Dermis microvascular lymphatic vessel endothelial cell (primary cell): ENCODE data around the gene PLA2G1B. TPM values are rescaled to one million over a fixed set of nuclear protein-coding genes. Genes with fewer than 3 reads are reported as not detected.
A peak's percentile ranks its signal among the peaks of the same experiment; 100 is the strongest.
"Not testable (repeated sequence)": the region's sequence is repeated elsewhere in the genome, so short reads cannot be mapped to it uniquely, and the experiment has no call there.

ENCODE experiments used
- DNase-seq, 2 donors: peaks; one replicate each; pipeline versions ENCODE4 v3.0.0 to v3.0.0-alpha.2; 2010; ENCODE audit warnings: low read depth in 2 of 2
- total RNA-seq: library from RNA; depleted of rRNA; stranded (reverse); fragments of >200 nt; gene quantifications from 2 replicates; pipeline ENCODE4 v1.2.1, GENCODE V29; 2014

Gene PLA2G1B
- total RNA-seq, 1 donor from 2014 or later: not detected

DNA sequence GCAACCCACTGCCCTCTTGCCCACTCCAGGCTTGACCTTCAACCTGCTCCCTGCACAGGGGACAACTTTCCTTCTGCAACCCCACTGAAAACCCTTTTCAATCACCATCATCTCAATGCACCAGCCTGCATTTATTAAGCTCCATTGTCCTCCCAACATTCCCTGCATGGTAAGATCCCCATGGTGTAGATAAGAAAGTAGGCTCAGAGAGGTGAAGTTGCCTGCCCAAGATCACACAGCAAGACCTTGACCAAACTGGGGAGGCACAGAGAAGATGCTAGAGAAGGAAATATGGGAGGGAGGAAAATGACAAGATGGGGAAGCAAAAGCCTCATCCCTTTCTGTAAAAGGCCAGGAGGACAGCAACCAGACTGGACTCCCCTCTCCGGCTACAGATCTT lies 31.5 kb upstream of the PLA2G1B start:
- no peak for DNase-seq

GRCh38 chr12:120358412-120359100 lies 31.0 kb upstream of the PLA2G1B start:
- DNase-seq: no peak

DNA sequence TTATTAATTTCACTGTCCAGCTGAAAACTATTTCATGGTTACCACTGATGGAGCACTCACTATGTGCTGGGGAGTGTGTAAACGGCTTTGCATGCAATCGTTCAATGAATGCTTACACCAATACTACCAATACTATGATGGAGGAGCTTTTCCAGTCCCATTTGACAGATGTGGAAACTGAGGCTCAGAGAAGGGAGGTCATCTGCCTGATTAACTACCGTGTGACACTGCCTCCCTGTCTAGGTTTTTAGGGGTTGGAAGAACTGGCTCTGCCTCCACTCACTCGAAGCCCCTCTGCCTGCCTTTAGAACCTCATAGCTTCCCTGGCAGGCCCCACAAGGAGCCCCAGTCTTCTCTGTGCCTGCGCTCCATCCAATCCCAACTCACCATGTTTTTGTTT lies 29.5 kb upstream of the PLA2G1B start:
- no peak for DNase-seq

GRCh38 chr12:120356567-120357030 lies 29.0 kb upstream of the PLA2G1B start:
- DNase-seq: peak; percentile 57 to 76

- no peak for DNase-seq
These were observed 26.2 kb upstream of the PLA2G1B start for GRCh38 chr12:120353556-120354317.

DNA sequence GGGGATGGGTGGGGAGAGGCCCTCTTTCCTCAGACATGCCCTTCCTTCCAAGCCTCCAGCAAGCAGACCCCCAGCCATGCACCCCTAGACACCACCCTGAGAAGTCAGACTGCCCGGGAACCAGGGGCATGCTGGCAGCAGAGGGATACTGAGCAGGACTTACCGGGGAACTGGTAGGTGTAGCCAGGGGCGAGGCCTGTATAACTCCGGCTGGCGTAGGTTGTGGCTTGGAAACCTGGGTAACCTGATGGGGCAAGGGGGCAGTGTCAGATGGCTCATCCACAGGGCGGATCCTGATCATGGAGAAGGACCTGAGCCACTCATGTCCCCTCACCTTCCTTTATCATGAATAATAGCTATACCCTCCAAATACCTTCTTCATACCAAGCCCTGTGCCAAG lies 25.6 kb upstream of the PLA2G1B start:
- no peak for DNase-seq

GRCh38 chr12:120352117-120352516 lies 24.5 kb upstream of the PLA2G1B start:
- DNase-seq: no peak

- peak in 1 of 2 donors; percentile 16 for DNase-seq
These were observed 23.2 kb upstream of the PLA2G1B start for GRCh38 chr12:120350576-120351350.

- DNase-seq: no peak
These were observed 20.2 kb upstream of the PLA2G1B start for GRCh38 chr12:120347766-120348165.

DNA sequence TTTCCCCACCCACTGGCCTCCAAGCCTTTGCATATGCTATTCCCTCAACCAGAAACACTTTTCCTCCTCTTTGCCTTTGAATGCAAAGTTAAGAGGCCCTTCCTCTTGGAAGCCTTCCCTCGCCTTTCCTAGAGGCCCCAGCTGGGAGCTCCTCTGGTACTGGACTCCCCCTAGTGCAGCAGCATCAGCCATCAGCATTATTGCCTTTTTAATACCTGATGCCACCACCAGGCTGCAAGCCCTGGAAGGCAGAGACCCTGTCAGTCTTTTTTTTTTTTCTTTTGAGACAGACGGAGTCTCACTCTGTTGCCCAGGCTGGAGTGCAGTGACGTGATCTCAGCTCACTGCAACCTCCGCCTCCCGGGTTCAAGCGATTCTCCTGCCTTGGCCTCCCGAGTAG lies 19.1 kb upstream of the PLA2G1B start:
- no peak for DNase-seq

GRCh38 chr12:120346031-120346430 lies 18.5 kb upstream of the PLA2G1B start:
- no peak for DNase-seq

DNA sequence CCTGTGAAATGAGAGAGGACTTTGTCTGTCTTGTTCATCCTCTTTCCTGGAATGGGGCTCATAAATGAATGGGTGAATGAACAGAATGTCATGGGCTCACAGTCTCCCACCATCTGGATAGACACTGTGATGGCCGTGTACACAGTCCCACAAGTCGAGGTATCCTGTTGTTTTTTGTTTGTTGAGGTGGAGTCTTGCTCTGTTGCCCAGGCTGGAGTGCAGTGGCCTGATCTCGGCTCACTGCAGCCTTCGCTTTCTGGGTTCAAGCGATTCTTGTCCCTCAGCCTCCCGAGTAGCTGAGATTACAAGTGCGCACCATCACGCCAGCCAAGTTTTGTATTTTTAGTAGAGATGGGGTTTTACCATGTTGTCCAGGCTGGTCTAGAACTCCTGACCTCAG lies 16.1 kb upstream of the PLA2G1B start:
- no peak for DNase-seq

- no peak for DNase-seq
These were observed 15.5 kb upstream of the PLA2G1B start for GRCh38 chr12:120343039-120343537.

DNA sequence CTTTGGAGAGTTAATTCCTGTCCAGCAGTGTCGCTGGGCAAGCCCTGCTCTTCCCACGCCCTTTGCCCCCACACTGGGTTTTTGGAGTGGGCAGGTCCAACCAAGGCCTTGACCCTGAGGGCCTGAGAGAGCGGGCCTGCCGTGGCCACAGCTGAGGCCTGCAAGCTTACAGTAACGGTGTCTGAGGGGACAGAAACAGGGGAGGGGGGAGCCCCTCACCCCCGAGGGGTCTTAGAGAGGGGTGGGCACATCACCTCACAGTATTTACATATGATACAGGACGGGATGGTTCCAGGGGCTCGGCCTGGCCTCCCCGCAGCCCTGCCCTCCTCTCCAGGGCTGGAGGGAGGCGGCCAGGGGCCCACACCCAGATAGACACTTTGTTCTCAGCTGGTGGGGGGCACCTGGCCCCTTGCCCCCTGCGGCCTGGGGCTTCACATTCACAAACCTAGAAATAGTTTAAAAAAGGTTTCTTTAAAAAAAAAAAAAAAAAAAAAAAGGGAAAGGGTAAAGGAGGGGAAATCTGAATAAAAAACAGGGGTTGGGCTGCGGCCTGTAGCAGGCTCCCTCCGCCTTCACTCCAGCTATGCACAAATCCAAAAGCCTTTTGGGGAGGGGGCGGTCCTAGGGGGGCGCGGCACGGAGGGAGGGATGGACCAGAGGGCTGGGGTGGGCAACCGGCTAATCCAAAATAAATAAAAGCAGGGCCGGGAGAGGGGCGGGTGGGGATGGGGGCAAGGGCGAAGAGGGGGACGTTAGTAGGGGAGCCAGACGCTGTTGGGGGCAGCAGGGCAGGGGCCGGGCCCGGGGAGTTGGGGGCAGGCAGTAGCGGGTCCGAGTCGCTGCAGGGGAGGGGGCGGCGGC lies 14.8 kb upstream of the PLA2G1B start:
- DNase-seq: no peak

- no peak for DNase-seq
These were observed 11.7 kb upstream of the PLA2G1B start for GRCh38 chr12:120339256-120339655.

DNA sequence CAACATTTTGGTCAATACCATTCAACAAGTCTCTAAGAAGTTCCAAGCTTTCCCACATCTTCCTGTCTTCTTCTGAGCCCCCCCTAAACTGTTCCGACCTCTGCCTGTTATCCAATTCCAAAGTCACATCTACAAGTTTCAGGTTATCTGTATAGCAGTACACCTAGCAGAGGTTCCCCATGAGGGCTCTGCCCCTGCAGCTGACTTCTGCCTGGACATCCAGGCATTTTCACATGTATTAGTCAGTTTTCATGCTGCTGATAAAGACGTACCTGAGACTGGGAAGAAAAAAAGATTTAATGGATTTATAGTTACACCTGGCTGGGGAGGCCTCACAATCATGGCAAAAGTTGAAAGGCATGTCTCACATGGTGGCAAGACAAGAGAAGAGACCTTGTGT lies 10.2 kb upstream of the PLA2G1B start:
- no peak for DNase-seq

DNA sequence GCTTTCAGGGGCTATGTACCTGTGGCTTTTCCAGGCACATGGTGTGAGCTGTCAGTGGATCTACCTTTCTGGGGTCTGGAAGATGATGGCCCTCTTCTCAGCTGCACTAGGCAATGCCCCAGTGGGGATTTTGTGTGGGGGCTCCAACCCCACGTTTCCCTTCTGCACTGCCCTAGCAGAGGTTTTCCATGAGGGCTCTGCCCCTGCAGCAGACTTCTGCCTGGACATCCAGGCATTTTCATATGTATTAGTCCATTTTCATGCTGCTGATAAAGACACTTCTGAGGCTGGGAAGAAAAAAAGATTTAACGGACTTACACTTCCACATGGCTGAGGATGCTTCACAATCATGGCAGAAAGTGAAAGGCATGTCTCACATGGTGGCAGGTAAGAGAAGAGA lies 8.8 kb upstream of the PLA2G1B start:
- DNase-seq: not testable (repeated sequence)

DNA sequence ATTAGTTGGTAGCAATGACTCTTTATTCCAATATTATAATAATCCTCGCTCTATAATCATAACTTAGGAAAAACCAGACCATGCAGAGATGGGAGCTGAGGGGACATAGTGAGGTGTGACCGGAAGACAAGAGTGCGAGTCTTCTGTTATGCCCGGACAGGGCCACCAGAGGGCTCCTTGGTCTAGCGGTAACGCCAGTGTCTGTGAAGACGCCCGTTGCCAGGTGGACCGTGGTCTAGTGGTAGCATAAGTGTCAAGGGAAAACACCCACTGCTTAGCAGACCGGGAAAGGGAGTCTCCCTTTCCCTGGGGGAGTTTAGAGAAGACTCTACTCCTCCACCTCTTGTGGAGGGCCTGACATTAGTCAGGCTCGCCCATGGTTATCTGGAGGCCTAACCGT lies 7.9 kb upstream of the PLA2G1B start:
- peak in 1 of 2 donors; percentile 38 for DNase-seq

DNA sequence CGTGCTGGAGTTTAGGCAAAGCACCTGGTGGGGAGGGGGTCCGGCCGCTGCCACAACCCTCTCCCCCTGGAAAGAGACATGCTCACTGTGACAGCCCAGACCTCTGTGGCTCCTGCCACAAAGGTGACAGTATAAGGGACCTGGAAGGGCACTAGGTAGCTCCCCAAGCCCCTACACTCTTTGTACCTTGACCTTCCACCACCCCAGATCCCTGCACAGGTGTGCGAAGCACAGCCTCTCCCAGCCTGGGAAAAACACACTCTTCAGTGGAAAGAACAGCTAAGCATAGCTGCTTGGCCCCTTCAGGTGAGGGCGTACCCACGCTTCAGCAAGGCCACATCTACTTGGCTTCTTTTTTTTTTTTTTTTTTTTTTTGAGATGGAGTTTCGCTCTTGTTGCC lies 4.9 kb upstream of the PLA2G1B start:
- DNase-seq: no peak

GRCh38 chr12:120332041-120332440 lies 4.5 kb upstream of the PLA2G1B start:
- DNase-seq: no peak

DNA sequence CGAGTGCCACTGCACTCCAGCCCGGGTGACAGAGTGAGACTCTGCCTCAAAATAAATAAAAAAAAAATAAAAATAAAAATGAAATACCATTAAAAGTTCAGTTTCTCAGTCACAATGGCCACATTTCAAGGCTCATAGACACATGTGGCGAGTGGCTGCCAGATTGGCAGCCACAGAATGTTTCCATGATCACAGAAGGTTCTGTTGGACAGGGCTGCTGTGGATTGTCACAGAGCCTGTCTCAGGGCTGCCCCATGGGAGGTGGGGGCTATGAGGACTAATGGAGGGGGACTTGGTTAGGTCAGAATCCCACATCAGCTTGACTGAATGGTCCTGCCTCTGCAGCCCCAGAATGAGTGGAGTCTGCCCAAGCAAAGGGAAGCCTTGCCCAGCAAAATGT lies 3.8 kb upstream of the PLA2G1B start:
- DNase-seq: no peak
